ENCODE measurements around the gene PET117.

The PET117 gene

DNA sequence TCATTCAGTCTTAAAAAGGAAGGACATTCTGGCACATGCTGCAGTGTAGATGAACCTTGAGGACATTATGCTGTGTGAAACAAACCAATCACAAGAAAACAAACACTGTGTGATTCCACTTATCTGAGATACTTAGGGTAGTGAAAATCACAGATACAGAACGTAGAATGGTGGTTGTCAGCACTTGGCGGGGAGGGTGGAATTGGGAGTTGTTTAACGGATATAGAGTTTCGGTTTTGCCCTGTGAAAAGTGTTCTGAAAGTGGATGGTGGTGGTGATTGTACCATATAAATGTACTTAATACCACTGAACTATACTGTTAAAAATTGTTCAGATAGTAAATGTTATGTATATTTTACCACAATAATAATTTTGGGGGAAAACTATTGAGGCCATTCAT, 18.4 kb downstream of the PET117 start:
- DNase-seq (ENCODE audit: low read depth): no peak
- TF ChIP-seq, protein P1, sequence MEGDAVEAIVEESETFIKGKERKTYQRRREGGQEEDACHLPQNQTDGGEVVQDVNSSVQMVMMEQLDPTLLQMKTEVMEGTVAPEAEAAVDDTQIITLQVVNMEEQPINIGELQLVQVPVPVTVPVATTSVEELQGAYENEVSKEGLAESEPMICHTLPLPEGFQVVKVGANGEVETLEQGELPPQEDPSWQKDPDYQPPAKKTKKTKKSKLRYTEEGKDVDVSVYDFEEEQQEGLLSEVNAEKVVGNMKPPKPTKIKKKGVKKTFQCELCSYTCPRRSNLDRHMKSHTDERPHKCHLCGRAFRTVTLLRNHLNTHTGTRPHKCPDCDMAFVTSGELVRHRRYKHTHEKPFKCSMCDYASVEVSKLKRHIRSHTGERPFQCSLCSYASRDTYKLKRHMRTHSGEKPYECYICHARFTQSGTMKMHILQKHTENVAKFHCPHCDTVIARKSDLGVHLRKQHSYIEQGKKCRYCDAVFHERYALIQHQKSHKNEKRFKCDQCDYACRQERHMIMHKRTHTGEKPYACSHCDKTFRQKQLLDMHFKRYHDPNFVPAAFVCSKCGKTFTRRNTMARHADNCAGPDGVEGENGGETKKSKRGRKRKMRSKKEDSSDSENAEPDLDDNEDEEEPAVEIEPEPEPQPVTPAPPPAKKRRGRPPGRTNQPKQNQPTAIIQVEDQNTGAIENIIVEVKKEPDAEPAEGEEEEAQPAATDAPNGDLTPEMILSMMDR (conservative IDR thresholded peaks at IDR 0.05; ENCODE audit: control insufficient read depth, insufficient read depth, low read depth, low read length): no peak
- H3K4me3 ChIP-seq (ENCODE audit: control insufficient read depth, low read depth, low read length): no peak overlapping the region

DNA sequence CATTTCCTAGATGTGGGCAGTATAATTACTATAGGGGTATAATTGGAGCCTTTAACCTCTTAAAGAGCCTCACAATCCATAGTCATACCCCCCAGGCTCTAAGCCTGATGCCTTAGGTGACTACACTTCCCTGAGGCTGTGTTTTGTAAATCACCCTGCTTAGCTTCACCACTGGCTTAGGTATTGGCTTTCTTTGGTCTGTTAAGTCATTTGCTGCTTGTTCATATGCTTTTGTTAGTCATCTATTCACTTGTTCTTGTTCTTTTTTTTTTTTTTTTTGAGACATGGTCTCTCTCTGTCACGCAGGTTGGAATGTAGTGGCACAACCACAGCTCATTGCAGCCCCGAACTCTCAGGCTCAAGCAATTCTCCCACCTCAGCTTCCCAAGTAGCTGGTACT, 26.7 kb downstream of the PET117 start:
- H3K4me3 ChIP-seq (ENCODE audit: control insufficient read depth, low read depth, low read length): no peak overlapping the region
- TF ChIP-seq, protein P1 (conservative IDR thresholded peaks at IDR 0.05; ENCODE audit: control insufficient read depth, insufficient read depth, low read depth, low read length): no peak
- DNase-seq (ENCODE audit: low read depth): peak; percentile 23

DNA sequence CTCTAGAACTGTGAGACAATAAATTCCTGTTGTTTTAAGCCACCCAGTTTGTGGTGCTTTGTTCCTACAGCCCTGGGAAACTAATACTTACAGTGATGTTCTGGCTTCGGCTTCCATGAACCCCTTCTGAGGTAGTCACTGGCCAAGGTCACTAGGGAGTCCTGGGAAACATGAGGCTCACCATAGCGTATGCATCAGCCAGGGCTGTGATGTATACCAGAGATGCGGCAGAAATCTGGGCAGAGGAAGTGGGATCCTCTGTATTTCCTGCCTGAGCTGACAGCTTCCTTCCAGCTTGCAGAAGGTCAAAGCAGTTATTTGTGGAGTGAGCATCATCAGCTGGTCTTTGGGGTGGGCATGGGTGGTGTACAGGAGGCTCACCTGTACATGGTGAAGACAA, 27.9 kb downstream of the PET117 start:
- DNase-seq (ENCODE audit: low read depth): peak; percentile 10
- TF ChIP-seq, protein P1 (conservative IDR thresholded peaks at IDR 0.05; ENCODE audit: control insufficient read depth, insufficient read depth, low read depth, low read length): no peak

DNA sequence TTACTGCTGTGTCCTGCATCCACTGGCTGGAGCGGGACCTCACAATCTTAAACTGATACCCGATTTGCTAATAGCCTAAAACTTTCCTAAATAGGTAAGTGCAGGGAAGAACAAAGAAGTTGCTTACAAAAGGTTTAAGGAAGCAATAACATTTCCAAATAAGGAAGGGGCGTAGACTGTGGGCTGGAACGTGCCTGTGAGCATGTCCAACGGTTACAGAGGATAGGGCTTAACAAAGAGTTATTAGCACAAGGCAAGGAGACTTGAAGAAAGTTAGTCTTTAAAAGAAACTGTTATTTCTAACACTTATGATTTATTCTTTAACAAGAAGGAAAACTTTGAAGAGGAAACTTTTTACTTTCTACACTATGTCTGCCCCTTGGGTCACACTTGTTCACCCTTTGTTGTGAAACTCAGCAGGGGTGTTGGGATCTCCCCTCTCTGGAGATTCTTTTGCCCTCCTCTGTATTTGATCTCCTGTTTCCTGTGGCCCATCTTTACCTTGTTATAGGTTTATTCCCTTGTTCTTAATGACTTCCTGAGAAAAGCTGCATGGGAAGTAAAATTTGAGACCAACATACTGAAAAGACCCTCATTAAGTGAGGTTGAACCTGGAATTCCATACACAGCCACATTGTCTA, 28.7 kb downstream of the PET117 start:
- DNase-seq (ENCODE audit: low read depth): no peak
- H3K4me3 ChIP-seq (ENCODE audit: control insufficient read depth, low read depth, low read length): no peak overlapping the region
- TF ChIP-seq, protein P1 (conservative IDR thresholded peaks at IDR 0.05; ENCODE audit: control insufficient read depth, insufficient read depth, low read depth, low read length): no peak

More for the DNA sequence above, 27.9 kb downstream of the PET117 start:
- H3K4me3 ChIP-seq (ENCODE audit: control insufficient read depth, low read depth, low read length): no peak overlapping the region

DNA sequence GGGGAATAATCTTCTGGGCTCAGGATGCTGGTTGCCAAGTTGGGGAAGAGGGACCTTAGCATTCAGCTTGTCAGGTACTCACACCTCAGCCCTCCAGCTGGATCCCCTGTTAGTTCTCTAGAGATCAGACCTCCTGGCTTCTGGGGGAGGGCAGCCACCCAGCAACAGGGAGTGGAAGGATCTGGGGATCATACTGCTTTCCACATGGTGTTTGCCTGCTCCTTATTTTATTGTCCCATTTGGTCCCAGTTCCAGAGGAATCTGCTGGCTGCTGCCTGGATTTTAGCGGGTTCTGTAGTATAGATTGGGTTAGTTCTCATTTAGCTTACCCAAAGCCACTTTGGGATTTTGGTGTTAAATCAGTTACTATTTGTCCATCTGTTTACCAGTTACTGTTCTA, 29.3 kb downstream of the PET117 start:
- H3K4me3 ChIP-seq (ENCODE audit: control insufficient read depth, low read depth, low read length): no peak overlapping the region
- TF ChIP-seq, protein P1 (conservative IDR thresholded peaks at IDR 0.05; ENCODE audit: control insufficient read depth, insufficient read depth, low read depth, low read length): no peak
- no peak for DNase-seq (ENCODE audit: low read depth)

DNA sequence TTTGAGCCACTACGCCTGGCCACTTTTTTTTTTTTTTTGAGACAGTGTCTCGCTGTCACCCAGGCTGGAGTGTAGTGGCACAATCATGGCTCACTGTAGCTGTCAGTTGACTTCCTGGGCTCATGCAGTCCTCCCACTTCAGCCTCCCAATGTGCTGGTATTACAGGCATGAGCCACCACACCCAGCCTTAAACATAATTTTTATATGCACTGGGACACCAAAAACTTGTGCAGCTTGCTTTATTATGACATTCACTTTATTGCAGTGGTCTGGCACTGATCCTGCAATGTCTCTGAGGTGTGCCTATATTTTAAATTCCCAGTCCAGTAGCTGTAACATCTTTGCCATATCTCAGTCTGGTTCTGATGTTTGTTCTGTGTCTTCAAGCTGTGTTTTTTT, 34.7 kb downstream of the PET117 start:
- TF ChIP-seq, protein P1 (conservative IDR thresholded peaks at IDR 0.05; ENCODE audit: control insufficient read depth, insufficient read depth, low read depth, low read length): no peak

More for the DNA sequence above, 34.7 kb downstream of the PET117 start:
- H3K4me3 ChIP-seq (ENCODE audit: control insufficient read depth, low read depth, low read length): no peak overlapping the region
- DNase-seq (ENCODE audit: low read depth): no peak
